Hepatocyte (in vitro differentiated cells): ENCODE data around the gene LRIT1.

Source experiments
- EZH2 ChIP-seq: fragments of 200-600 bp; sonication (generic); IDR thresholded peaks from 2 replicates; pipeline ENCODE4 v1.6.1; 2016; ENCODE audit warnings: antibody characterized with exemption, mild to moderate bottlenecking, borderline replicate concordance
- TF ChIP-seq, protein P1 (sequence below): fragments of 200-600 bp; sonication (generic); IDR thresholded peaks from 2 replicates; pipeline ENCODE4 v1.5.1; 2016; ENCODE audit warnings: antibody characterized with exemption, mild to moderate bottlenecking; ENCODE audit not compliant: poor library complexity

DNA sequence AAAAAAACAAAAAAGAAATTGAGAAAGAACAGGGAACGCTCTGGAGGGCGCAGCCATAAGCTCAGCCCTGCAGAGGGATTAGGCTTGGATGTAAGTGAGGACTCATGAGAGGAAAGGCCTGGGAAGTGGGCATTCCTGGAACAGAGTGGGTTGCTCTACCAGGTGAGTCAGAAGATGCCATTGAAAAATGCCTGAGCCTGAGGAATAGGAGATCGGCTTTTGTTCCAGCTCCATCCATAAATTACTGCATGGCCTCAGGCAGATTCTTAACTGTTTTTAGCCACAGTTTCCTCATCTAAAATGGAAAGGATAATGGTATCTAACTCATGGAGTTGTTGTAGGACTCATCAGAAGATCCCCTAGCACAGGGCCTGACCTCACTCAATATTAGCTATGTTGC, 2.4 kb upstream of the LRIT1 start:
- TF ChIP-seq, protein P1, sequence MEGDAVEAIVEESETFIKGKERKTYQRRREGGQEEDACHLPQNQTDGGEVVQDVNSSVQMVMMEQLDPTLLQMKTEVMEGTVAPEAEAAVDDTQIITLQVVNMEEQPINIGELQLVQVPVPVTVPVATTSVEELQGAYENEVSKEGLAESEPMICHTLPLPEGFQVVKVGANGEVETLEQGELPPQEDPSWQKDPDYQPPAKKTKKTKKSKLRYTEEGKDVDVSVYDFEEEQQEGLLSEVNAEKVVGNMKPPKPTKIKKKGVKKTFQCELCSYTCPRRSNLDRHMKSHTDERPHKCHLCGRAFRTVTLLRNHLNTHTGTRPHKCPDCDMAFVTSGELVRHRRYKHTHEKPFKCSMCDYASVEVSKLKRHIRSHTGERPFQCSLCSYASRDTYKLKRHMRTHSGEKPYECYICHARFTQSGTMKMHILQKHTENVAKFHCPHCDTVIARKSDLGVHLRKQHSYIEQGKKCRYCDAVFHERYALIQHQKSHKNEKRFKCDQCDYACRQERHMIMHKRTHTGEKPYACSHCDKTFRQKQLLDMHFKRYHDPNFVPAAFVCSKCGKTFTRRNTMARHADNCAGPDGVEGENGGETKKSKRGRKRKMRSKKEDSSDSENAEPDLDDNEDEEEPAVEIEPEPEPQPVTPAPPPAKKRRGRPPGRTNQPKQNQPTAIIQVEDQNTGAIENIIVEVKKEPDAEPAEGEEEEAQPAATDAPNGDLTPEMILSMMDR, result no peak
- no peak for TF ChIP-seq EZH2
